AG04449 (cell line): ENCODE data around the gene LIN7B.

Experiments
- CTCF ChIA-PET: fragments of 350-600 bp; formaldehyde crosslinking; extraction: SDS; loops from one replicate; lab custom pipeline; 2021; ENCODE audit warnings: antibody characterized with exemption; lab: Yijun Ruan, JAX
- POLR2A ChIA-PET: fragments of 400-600, 350-600 bp; formaldehyde crosslinking; extraction: SDS; loops from one replicate; lab custom pipeline; 2020; ENCODE audit warnings: antibody characterized with exemption, inconsistent platforms; lab: Yijun Ruan, JAX
- DNase-seq: peaks from one replicate; pipeline ENCODE4 v3.0.0-alpha.2; 2010; ENCODE audit warnings: low read depth, low spot score
- H3K4me3 ChIP-seq: 2 replicates; pipeline ENCODE4 v1.5.1; 2011; ENCODE audit warnings: low read depth, mild to moderate bottlenecking, control low read depth, low read length
- CTCF ChIP-seq: IDR thresholded peaks from one replicate; pipeline ENCODE4 v1.5.1; 2011; ENCODE audit warnings: mild to moderate bottlenecking, moderate library complexity, low read length, control low read depth, inconsistent platforms; ENCODE audit not compliant: insufficient read depth; ENCODE audit errors: missing control alignments

The LIN7B gene

GRCh38 chr19:49151267-49152118, 37.3 kb downstream of the LIN7B start:
- no peak for TF ChIP-seq CTCF
- ChIA-PET POLR2A (no interaction called here), CTCF (interaction anchor here (1.0 to 3.6 kb wide), 6 partner anchors 22 to 159 kb away, joined by 3 to 21 read pairs (median 3); partner anchors contain the start of genes GYS1, LIN7B and RUVBL2)
- peak overlapping the region; percentile 1; the same call in 1 of the 2 replicates for H3K4me3 ChIP-seq
- no peak for DNase-seq

- TF ChIP-seq CTCF: no peak
- ChIA-PET POLR2A (no interaction called here), CTCF (interaction anchor here (1.1 kb wide), 1 partner anchor 160 kb away, joined by 3 read pairs; no protein-coding TSS in a partner anchor)
- no peak overlapping the region for H3K4me3 ChIP-seq
- DNase-seq: no peak
Measured at GRCh38 chr19:49152119-49152550, 38.0 kb downstream of the LIN7B start.

- no peak for TF ChIP-seq CTCF
- ChIA-PET CTCF (no interaction called here), POLR2A (no interaction called here)
- H3K4me3 ChIP-seq: no peak overlapping the region
- no peak for DNase-seq
Measured at GRCh38 chr19:49153167-49153809, 39.1 kb downstream of the LIN7B start.

GRCh38 chr19:49154279-49154678, 40.1 kb downstream of the LIN7B start:
- ChIA-PET POLR2A (no interaction called here), CTCF (no interaction called here)
- TF ChIP-seq CTCF: no peak
- DNase-seq: no peak
- no peak overlapping the region for H3K4me3 ChIP-seq

GRCh38 chr19:49155005-49155819, 41.0 kb downstream of the LIN7B start, which contains the start of gene HRC:
Gene HRC (minus strand): TSS chr19:49155396. CDS start chr19:49155237, 159 bp downstream.
- ChIA-PET CTCF (interaction anchor here (1.0 to 1.7 kb wide), 2 partner anchors 9 to 71 kb away, joined by 3 to 5 read pairs; no protein-coding TSS in a partner anchor), POLR2A (no interaction called here)
- no peak for TF ChIP-seq CTCF
- no peak within 1 kb of the TSS for H3K4me3 ChIP-seq
- DNase-seq: no peak
